Measurements from ENCODE around the gene EPHA10. TPM values are rescaled to one million over a fixed set of nuclear protein-coding genes. Genes with fewer than 3 reads are reported as not detected.

EPHA10 gene
- total RNA-seq, 1 experiment from 2014 or later, result not detected

- H3K4me2 ChIP-seq (ENCODE audit: low read depth, low read length, poor library complexity, severe bottlenecking), result no peak overlapping the region
- no peaks in the 10 kb centered on the region for H3K9me2 ChIP-seq (replicated peaks; ENCODE audit: insufficient read depth, low read length)
- no peak overlapping the region for H3K9ac ChIP-seq (ENCODE audit: low read length)
- no peaks in the 10 kb centered on the region for H3K27me3 ChIP-seq (ENCODE audit: low read length)
- H3K79me2 ChIP-seq (ENCODE audit: low read length), result no peaks in the 10 kb centered on the region
- DNase-seq, result no peak
- H4K20me1 ChIP-seq (ENCODE audit: insufficient read depth, low read depth, low read length), result no peaks in the 10 kb centered on the region
- no peak overlapping the region for H2AFZ ChIP-seq (ENCODE audit: low read length)
- no peak overlapping the region for H3K27ac ChIP-seq (ENCODE audit: low read length)
- H3K4me3 ChIP-seq (ENCODE audit: low read length), result no peak overlapping the region
- H3K36me3 ChIP-seq (ENCODE audit: insufficient read depth, low read length), result no peaks in the 10 kb centered on the region
- peaks cover 18% of the 10 kb centered on the region for H3K4me1 ChIP-seq (ENCODE audit: low read length)
- H3K9me3 ChIP-seq (ENCODE audit: low read length), result no peaks in the 10 kb centered on the region
These were observed 2.4 kb downstream of the EPHA10 start for GRCh38 chr1:37762516-37762915.

GRCh38 chr1:37761416-37762095 is 3.4 kb downstream of the EPHA10 start:
- Histone ChIP-seq H3K36me3 (ENCODE audit: insufficient read depth, low read length) (no peaks in the 10 kb centered on the region), H3K9me3 (ENCODE audit: low read length) (no peaks in the 10 kb centered on the region), H2AFZ (ENCODE audit: low read length) (no peak overlapping the region), H3K4me1 (ENCODE audit: low read length) (peaks cover 9% of the 10 kb centered on the region), H3K4me2 (ENCODE audit: low read depth, low read length, poor library complexity, severe bottlenecking) (no peak overlapping the region), H3K4me3 (ENCODE audit: low read length) (no peak overlapping the region), H4K20me1 (ENCODE audit: insufficient read depth, low read depth, low read length) (no peaks in the 10 kb centered on the region), H3K9me2 (replicated peaks; ENCODE audit: insufficient read depth, low read length) (no peaks in the 10 kb centered on the region), H3K27me3 (ENCODE audit: low read length) (no peaks in the 10 kb centered on the region), H3K79me2 (ENCODE audit: low read length) (no peaks in the 10 kb centered on the region), H3K27ac (ENCODE audit: low read length) (no peak overlapping the region), H3K9ac (ENCODE audit: low read length) (no peak overlapping the region)
- no peak for DNase-seq

GRCh38 chr1:37759451-37759850 is 5.5 kb downstream of the EPHA10 start:
- no peak overlapping the region for H3K4me3 ChIP-seq (ENCODE audit: low read length)
- no peak overlapping the region for H3K4me2 ChIP-seq (ENCODE audit: low read depth, low read length, poor library complexity, severe bottlenecking)
- H3K27ac ChIP-seq (ENCODE audit: low read length), result no peak overlapping the region
- no peaks in the 10 kb centered on the region for H3K9me2 ChIP-seq (replicated peaks; ENCODE audit: insufficient read depth, low read length)
- no peaks in the 10 kb centered on the region for H3K9me3 ChIP-seq (ENCODE audit: low read length)
- no peak overlapping the region for H2AFZ ChIP-seq (ENCODE audit: low read length)
- H3K79me2 ChIP-seq (ENCODE audit: low read length), result no peaks in the 10 kb centered on the region
- no peak for DNase-seq
- H3K4me1 ChIP-seq (ENCODE audit: low read length), result no peaks in the 10 kb centered on the region
- H3K27me3 ChIP-seq (ENCODE audit: low read length), result no peaks in the 10 kb centered on the region
- H3K9ac ChIP-seq (ENCODE audit: low read length), result no peak overlapping the region
- no peaks in the 10 kb centered on the region for H4K20me1 ChIP-seq (ENCODE audit: insufficient read depth, low read depth, low read length)
- H3K36me3 ChIP-seq (ENCODE audit: insufficient read depth, low read length), result no peaks in the 10 kb centered on the region

DNA sequence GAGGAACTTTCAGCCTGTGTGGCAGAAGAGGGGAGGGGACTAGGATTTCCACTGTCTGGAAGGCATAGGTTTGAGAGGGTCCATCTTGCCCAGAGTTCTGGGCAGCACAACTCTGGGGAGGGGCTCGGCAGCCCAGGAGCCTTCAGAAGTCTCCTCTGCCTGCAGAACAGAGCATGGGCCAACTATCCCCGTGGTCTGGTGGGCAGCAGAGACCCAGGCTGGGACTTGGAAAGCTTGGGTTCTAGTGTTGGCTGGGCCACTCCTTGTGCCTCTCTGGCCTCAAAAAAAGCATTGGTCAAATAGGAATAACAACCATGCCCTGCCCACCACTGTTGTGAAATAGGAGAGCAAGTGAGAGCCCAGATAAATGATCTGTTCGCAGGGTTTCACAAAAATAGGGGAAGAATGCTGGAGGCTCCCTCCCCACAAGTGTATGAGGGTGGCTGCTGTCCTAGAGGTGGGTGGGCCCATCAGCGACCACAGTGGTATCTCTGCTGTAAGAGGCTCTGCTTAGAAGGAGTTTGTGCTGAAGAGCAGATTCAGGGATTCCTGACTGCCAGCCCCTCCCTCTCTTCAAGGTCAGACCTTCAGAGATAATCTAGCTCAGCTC is 8.9 kb downstream of the EPHA10 start:
- no peaks in the 10 kb centered on the region for H3K9me3 ChIP-seq (ENCODE audit: low read length)

GRCh38 chr1:37755290-37755689 is 9.6 kb downstream of the EPHA10 start:
- Histone ChIP-seq H3K9me2 (replicated peaks; ENCODE audit: insufficient read depth, low read length) (no peaks in the 10 kb centered on the region), H3K27ac (ENCODE audit: low read length) (no peak overlapping the region), H2AFZ (ENCODE audit: low read length) (no peak overlapping the region), H3K27me3 (ENCODE audit: low read length) (no peaks in the 10 kb centered on the region), H3K9me3 (ENCODE audit: low read length) (no peaks in the 10 kb centered on the region), H4K20me1 (ENCODE audit: insufficient read depth, low read depth, low read length) (no peaks in the 10 kb centered on the region), H3K4me2 (ENCODE audit: low read depth, low read length, poor library complexity, severe bottlenecking) (no peak overlapping the region), H3K79me2 (ENCODE audit: low read length) (no peaks in the 10 kb centered on the region), H3K4me1 (ENCODE audit: low read length) (no peaks in the 10 kb centered on the region), H3K36me3 (ENCODE audit: insufficient read depth, low read length) (no peaks in the 10 kb centered on the region), H3K9ac (ENCODE audit: low read length) (no peak overlapping the region), H3K4me3 (ENCODE audit: low read length) (no peak overlapping the region)
- DNase-seq, result no peak

More for the DNA sequence above, 8.9 kb downstream of the EPHA10 start:
- H3K27me3 ChIP-seq (ENCODE audit: low read length), result no peaks in the 10 kb centered on the region
- no peaks in the 10 kb centered on the region for H3K4me1 ChIP-seq (ENCODE audit: low read length)
- no peaks in the 10 kb centered on the region for H3K9me2 ChIP-seq (replicated peaks; ENCODE audit: insufficient read depth, low read length)
- no peaks in the 10 kb centered on the region for H3K36me3 ChIP-seq (ENCODE audit: insufficient read depth, low read length)
- H3K9ac ChIP-seq (ENCODE audit: low read length), result no peak overlapping the region
- no peak for DNase-seq
- H2AFZ ChIP-seq (ENCODE audit: low read length), result no peak overlapping the region
- H3K27ac ChIP-seq (ENCODE audit: low read length), result no peak overlapping the region
- H3K79me2 ChIP-seq (ENCODE audit: low read length), result no peaks in the 10 kb centered on the region
- H3K4me2 ChIP-seq (ENCODE audit: low read depth, low read length, poor library complexity, severe bottlenecking), result no peak overlapping the region
- H4K20me1 ChIP-seq (ENCODE audit: insufficient read depth, low read depth, low read length), result no peaks in the 10 kb centered on the region
- no peak overlapping the region for H3K4me3 ChIP-seq (ENCODE audit: low read length)

DNA sequence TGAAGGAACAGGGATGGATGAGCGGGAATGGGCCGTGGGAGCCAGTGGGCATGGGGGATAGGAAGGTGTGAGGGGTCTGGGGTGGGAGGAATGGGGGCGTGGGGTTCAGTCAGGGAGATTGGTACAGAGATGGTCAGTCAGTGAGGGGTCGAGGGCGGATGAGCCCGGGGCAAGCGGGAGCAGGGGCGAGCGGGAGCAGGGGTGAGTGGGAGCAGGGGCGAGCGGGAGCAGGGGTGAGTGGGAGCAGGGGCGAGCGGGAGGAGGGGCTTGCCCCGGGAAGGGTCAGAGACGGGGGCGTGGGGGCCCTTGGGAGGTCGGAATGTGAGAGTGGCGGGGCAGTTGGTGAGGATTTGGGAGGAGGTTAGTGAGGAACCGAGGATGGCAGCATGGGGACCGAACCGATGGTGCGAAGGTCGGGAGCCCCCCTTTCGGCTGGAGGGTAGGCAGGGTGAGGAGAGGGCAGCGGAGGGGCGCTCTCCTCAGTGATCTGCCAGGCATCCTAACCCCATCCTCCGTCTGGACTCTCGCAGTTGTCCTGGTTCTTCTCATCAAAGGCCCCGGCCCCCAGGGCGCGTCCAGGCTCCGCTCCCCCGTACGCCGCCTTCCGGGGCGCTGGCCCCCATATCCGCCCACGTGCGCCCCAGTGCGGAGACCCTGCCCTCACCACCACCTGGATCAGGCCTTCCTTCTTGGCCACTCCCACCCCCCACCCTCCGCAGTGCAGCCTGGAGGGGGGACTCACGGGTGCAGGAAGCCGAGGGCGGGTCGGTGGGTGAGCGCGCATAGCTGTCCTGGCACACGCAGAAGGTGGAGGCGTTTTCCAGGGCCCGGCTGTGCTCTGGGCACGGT is 11.2 kb downstream of the EPHA10 start:
- Histone ChIP-seq H3K27ac (ENCODE audit: low read length) (no peak overlapping the region), H4K20me1 (ENCODE audit: insufficient read depth, low read depth, low read length) (no peaks in the 10 kb centered on the region), H2AFZ (ENCODE audit: low read length) (no peak overlapping the region), H3K4me3 (ENCODE audit: low read length) (no peak overlapping the region), H3K36me3 (ENCODE audit: insufficient read depth, low read length) (no peaks in the 10 kb centered on the region), H3K79me2 (ENCODE audit: low read length) (no peaks in the 10 kb centered on the region), H3K9me3 (ENCODE audit: low read length) (no peaks in the 10 kb centered on the region), H3K9me2 (replicated peaks; ENCODE audit: insufficient read depth, low read length) (no peaks in the 10 kb centered on the region), H3K4me2 (ENCODE audit: low read depth, low read length, poor library complexity, severe bottlenecking) (no peak overlapping the region), H3K4me1 (ENCODE audit: low read length) (no peaks in the 10 kb centered on the region), H3K27me3 (ENCODE audit: low read length) (no peaks in the 10 kb centered on the region), H3K9ac (ENCODE audit: low read length) (no peak overlapping the region)
- no peak for DNase-seq

DNA sequence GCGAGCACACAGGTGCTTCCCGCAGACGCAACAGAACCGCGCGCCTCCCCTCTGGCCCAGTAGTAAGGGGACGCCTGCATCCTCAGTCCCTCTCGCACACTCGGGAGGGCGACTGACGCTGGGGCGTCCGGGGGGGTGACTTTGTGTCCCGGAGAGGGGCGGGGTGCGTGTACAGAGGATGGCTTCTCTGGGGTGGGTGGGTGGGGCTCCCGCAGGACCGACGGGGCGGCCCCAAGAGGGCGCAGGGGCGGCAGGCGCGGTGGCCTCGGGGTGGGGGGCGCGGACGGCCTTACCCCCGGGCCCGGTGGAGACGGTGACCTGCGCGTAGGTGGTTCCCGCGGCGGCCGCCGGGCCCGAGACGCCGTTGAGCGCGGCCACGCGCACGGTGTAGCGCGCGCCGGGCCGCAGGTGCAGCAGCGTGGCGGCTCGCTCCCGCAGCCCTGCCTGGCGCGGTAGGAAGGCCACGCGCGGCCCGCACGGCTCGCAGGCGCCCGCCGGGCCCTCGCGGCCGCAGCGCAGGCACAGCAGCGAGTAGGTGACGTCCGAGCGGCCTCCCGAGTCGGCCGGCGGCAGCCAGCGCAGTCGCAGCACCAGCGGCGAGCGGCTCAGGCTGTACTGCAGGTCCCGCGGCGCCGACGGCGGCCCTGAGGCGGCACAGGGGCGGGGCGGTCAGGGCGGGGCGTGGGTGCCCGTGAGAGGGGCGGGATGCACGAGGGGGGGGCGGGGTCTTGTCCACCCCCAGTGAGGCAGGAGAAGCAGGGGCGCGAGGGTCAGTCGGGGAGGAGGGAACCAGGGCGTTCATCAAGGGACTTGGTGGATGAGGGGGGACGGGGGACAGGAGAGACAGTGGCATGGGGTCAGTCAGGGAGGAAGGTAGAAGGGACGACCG is 12.1 kb downstream of the EPHA10 start:
- H3K27me3 ChIP-seq (ENCODE audit: low read length), result no peaks in the 10 kb centered on the region
- H3K9ac ChIP-seq (ENCODE audit: low read length), result no peak overlapping the region
- no peaks in the 10 kb centered on the region for H3K36me3 ChIP-seq (ENCODE audit: insufficient read depth, low read length)
- no peaks in the 10 kb centered on the region for H3K9me3 ChIP-seq (ENCODE audit: low read length)
- H2AFZ ChIP-seq (ENCODE audit: low read length), result no peak overlapping the region
- H3K4me2 ChIP-seq (ENCODE audit: low read depth, low read length, poor library complexity, severe bottlenecking), result no peak overlapping the region
- no peak overlapping the region for H3K27ac ChIP-seq (ENCODE audit: low read length)
- H3K79me2 ChIP-seq (ENCODE audit: low read length), result no peaks in the 10 kb centered on the region
- H3K4me3 ChIP-seq (ENCODE audit: low read length), result no peak overlapping the region
- H4K20me1 ChIP-seq (ENCODE audit: insufficient read depth, low read depth, low read length), result no peaks in the 10 kb centered on the region
- no peak for DNase-seq
- H3K4me1 ChIP-seq (ENCODE audit: low read length), result no peaks in the 10 kb centered on the region
- no peaks in the 10 kb centered on the region for H3K9me2 ChIP-seq (replicated peaks; ENCODE audit: insufficient read depth, low read length)

Measured in Karpas-422 (cell line).